GM10266 (cell line): ENCODE results near the gene NRXN2.

Experiments used
- DNase-seq: peaks from one replicate; pipeline ENCODE4 v3.0.0; 2012; ENCODE audit errors: extremely low spot score
- CTCF ChIP-seq: IDR thresholded peaks from 2 replicates; pipeline ENCODE4 v1.5.1; 2012; ENCODE audit warnings: mild to moderate bottlenecking, low read depth; ENCODE audit not compliant: control insufficient read depth, insufficient read depth; ENCODE audit errors: missing control alignments

NRXN2 gene

GRCh38 chr11:64580412-64580811 is 142.6 kb downstream of the NRXN2 start:
- no peak for DNase-seq
- no peak for TF ChIP-seq CTCF

DNA sequence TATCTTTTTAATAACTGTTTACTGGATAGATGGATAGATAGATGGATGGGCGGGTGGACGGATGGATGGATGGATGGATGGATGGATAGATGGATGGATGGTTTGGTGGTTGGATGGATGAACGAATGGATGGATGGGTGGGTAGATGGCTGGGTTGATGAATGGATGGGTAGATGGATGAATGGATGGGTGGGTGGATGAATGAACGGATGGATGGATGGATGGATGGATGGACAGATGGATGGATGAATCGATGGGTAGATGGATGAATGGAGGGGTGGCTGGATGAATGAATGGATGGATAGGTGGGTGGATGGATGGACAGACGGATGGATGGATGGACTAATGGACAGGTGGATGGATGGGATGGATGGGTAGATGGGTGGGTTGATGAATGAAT is 145.8 kb downstream of the NRXN2 start:
- TF ChIP-seq CTCF, result no peak
- DNase-seq, result no peak

GRCh38 chr11:64572143-64572542 is 150.9 kb downstream of the NRXN2 start:
- DNase-seq, result no peak
- TF ChIP-seq CTCF, result no peak

GRCh38 chr11:64571410-64572091 is 151.4 kb downstream of the NRXN2 start:
- no peak for TF ChIP-seq CTCF
- no peak for DNase-seq

- TF ChIP-seq CTCF, result no peak
- DNase-seq, result no peak
Measured at GRCh38 chr11:64571050-64571409, 152.0 kb downstream of the NRXN2 start.

DNA sequence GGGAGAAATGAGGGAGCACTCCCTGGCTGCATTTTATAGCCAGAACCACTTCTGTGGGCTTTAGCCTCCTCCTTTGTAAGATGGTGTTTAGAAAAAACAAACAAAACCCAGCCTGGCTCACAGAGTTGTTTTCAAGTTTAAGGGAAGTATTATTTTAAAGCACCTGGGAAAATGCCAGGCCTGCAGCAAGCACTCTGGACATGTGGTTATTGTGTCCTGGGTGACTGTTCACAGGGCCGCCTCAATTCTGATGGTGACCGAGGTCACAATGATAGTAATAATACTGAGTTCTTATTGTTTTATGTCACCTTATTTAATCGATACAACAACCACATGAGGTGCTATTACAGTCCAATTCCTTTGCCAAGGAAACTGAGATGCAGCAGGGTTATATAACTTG is 152.7 kb downstream of the NRXN2 start:
- no peak for DNase-seq
- TF ChIP-seq CTCF, result no peak

DNA sequence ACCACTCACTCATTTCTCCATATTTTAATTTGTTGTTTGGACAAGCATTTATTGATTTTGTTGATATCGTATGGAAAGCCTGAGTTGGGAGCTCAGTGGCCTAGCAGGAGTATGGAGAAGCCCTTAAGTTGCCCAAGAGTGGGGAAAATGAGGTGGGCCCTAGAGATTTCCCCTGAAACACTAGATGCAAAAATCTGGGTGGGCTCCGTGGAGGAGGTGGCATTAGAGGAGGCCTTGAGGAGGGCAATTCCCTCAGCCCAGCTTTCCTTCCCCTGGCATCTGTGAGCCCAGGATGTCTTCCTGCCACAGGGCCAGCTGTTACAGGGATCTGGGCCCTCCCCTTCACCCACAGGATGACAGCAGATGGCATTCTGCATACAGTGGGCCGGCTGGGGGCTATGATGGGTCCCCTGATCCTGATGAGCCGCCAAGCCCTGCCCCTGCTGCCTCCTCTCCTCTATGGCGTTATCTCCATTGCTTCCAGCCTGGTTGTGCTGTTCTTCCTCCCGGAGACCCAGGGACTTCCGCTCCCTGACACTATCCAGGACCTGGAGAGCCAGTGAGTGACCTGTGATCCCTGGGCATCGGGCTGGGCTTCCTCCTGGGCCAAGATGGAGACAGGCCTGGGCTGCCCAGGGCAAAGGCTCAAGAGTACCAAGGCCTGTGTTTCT is 153.6 kb downstream of the NRXN2 start:
- no peak for DNase-seq
- TF ChIP-seq CTCF, result no peak
